ENCODE results near the gene DCUN1D2.

DCUN1D2 gene

DNA sequence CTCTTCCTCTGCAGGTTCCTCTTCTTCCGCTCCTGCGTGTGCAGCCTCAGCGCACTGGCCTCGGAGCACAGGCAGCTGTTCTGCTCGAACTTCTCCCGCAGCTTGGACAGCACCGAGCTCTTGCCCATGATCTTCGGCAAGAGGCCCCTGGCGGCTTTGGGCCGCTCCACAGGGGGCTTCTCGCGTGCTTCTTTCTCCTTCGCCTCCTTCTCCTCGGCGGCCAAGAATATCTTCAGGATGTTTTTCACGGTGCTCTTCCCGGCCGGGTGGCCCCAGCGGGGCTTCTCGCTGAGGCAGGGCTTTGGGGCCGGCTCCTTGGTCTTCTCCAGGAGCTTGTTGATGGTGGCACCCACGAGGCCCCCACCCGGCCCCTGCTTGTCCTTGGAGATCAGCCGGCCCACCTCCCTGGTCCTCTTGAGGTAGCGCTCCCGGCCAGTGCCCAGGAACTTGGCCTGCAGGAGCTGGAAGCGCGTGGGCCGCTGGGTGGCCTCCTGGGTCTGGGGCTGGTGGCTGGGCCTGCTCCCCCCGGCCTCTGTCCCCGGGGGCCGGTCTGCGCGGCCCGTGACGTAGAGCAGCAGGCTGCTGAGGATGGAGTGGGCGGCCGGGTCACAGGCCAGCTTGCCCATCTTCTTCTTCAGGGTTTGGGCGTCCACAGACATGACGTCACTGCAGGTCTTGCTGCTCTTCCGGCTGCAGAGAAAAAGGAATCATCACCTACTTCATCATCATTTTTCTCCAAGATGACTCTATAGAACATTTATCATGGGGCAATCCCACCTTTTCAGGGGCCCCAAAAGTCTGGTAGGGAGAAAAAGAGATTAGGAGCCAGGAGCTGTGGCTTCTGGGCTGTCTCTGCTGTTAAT lies 82.7 kb downstream of the DCUN1D2 start:
- DNase-seq (ENCODE audit: low read depth in 2 of 2), result no peak

DNA sequence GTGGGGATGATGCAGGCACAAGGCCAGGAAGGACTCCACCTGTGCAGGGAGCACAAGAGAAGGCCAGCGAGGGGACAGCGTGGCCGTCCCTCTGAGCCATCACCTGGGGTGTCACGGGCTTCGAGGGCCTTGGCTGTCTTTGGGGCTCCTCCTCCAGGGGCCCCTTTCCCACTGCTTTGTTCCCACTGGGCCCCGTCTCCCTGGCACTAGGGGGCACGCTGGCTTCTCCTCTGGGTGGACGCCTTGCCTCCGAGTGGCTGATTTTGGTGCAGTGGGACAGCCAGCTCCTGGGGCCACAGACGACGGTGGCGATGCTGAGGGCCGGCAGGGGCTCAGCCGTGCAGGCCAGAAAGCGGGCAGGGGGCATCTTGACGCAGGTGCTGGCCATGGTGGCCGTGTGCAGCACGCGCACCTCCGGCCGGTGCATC lies 83.4 kb downstream of the DCUN1D2 start:
- no peak for DNase-seq (ENCODE audit: low read depth in 2 of 2)

DNA sequence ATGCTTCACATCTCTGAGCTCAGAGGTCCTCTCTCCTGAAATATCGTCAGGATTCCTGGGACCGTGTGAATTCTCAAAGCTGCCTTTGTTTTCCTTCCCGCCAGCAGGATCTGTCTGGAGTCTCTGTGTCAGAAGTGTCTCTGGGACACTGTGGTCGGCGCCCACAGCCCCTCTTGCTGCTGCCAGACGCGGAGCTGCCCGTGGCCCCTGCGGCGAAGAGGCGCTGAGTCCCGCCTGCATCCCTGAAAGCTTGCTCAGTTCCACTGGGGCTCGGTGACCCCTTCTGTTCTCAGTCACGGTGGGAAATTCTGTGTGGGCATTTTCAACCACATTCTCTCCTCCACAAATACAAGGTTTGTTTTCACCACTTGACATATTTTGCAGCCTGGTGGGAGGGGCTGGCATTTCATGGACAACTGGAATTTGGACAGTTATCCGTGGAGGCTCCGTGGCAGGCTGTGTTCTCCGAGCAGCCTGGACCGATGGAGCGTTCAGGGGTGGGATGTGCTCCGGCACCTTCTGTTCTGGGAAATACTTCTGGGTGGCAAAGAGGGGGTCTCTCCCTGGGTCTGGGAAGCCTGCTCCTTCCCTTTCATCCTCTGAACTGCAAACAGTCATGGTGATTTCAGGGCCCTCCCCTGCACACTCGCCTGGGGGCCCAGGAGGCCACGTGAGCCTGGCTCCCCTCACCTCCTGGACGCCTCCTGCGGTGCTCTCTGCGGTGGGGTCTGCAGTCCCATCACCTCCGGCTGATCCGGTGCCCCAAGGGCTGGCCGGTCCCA lies 84.0 kb downstream of the DCUN1D2 start:
- DNase-seq (ENCODE audit: low read depth in 2 of 2), result no peak
